HepG2 (cell line): ENCODE results near the gene SPECC1L. TPM values are rescaled to one million over a fixed set of nuclear protein-coding genes. Genes with fewer than 3 reads are reported as not detected.

Experiments used
- ATAC-seq: fragments of 200-7000 bp; cut with Tn5 transposase; 3 replicates; pipeline ENCODE4 v1.9.1; 2020; ENCODE audit warnings: mild to moderate bottlenecking, moderate library complexity
- BruUV-seq: library from RNA; stranded (reverse); fragments of 400-500 nt; replicated peaks from 2 replicates; lab custom pipeline; 2021; lab: Mats Ljungman, UMichigan
- CTCF ChIA-PET: fragments of 300-600 bp; formaldehyde crosslinking; extraction: SDS; loops from one replicate; lab custom pipeline; 2021; ENCODE audit warnings: low total read pairs, inconsistent platforms, low intra/inter-chr PET ratio; lab: Yijun Ruan, JAX
- POLR2A ChIA-PET: fragments of 350-600 bp; sonication (Branson Sonifier 250); formaldehyde crosslinking; loops from one replicate; lab custom pipeline; 2020; ENCODE audit warnings: antibody characterized with exemption, inconsistent platforms; lab: Yijun Ruan, JAX
- DNase-seq: peaks from one replicate; pipeline ENCODE4 v3.0.0-alpha.2; 2015; ENCODE audit warnings: low spot score
- FAIRE-seq: peaks from 3 replicates; lab custom pipeline; 2011; peaks lifted over from hg19 to GRCh38; lab: Jason Lieb, UNC
- H2AFZ ChIP-seq: one replicate; pipeline ENCODE4 v1.6.1; 2011; ENCODE audit warnings: low read length, inconsistent platforms
- H3K27ac ChIP-seq: fragments of 300-600 bp; 3 replicates; pipeline ENCODE4 v1.8.0; 2011; ENCODE audit warnings: mixed run types, mild to moderate bottlenecking, mixed read lengths, low read length, inconsistent platforms; ENCODE audit not compliant: insufficient read depth; ENCODE audit errors: extremely low read length
- H3K27me3 ChIP-seq, 2 experiments: fragments of 200-600 bp in 1 of 2; 2 replicates in 1 of 2; 3 replicates in 1 of 2; pipeline versions ENCODE4 v1.6.0 to v1.8.0; 2011; ENCODE audit warnings: low read length in 2 of 2, mild to moderate bottlenecking in 2 of 2, moderate library complexity in 2 of 2, inconsistent platforms in 1 of 2; ENCODE audit not compliant: insufficient read depth in 2 of 2, control insufficient read depth in 1 of 2
- H3K36me3 ChIP-seq, 2 experiments: fragments of 200-600 bp in 1 of 2; replicated peaks in 1 of 2; 2 replicates in 1 of 2; 3 replicates in 1 of 2; pipeline versions ENCODE4 v1.5.1 to v1.8.0; 2011; ENCODE audit warnings: low read length in 2 of 2, inconsistent platforms in 1 of 2; ENCODE audit not compliant: insufficient read depth in 2 of 2, control insufficient read depth in 1 of 2
- H3K4me1 ChIP-seq: 2 replicates; pipeline ENCODE4 v1.5.1; 2012; ENCODE audit warnings: low read length, inconsistent platforms; ENCODE audit not compliant: insufficient read depth
- H3K4me2 ChIP-seq: 2 replicates; pipeline ENCODE4 v1.6.0; 2011; ENCODE audit warnings: low read depth, low read length, inconsistent platforms
- H3K4me3 ChIP-seq, 3 experiments: fragments of 200-600 bp in 1 of 3; sonication (generic), shearing (Covaris generic) in 1 of 3; replicated peaks in 1 of 3; 2 replicates each; pipeline ENCODE4 v1.5.1; 2011 to 2016; ENCODE audit warnings: low read length in 3 of 3, inconsistent platforms in 2 of 3, low read depth in 2 of 3, mild to moderate bottlenecking in 2 of 3, control low read depth in 1 of 3, mixed read lengths in 1 of 3; ENCODE audit not compliant: insufficient read depth in 1 of 3
- H3K79me2 ChIP-seq: one replicate; pipeline ENCODE4 v1.6.1; 2011; ENCODE audit warnings: low read length, inconsistent platforms; ENCODE audit not compliant: insufficient read depth
- H3K9ac ChIP-seq: 2 replicates; pipeline ENCODE4 v1.6.0; 2011; ENCODE audit warnings: mild to moderate bottlenecking, low read depth, low read length, inconsistent platforms; ENCODE audit not compliant: insufficient read depth
- H3K9me3 ChIP-seq: 2 replicates; pipeline ENCODE4 v1.5.1; 2012; ENCODE audit warnings: mild to moderate bottlenecking, low read length
- H4K20me1 ChIP-seq: 2 replicates; pipeline ENCODE4 v1.6.0; 2011; ENCODE audit warnings: inconsistent platforms, mild to moderate bottlenecking, low read length, moderate library complexity; ENCODE audit not compliant: insufficient read depth
- KDM4B ChIP-seq: sonication (generic); formaldehyde crosslinking; IDR thresholded peaks from 2 replicates; pipeline ENCODE4 v1.4.0; 2020; ENCODE audit warnings: missing genetic modification reagents
- RBM22 ChIP-seq: fragments of 200-400 bp; formaldehyde crosslinking; optimal IDR thresholded peaks from 2 replicates; pipeline ENCODE3; 2017; ENCODE audit warnings: mild to moderate bottlenecking, low read length, moderate library complexity
- SIX1 ChIP-seq: sonication (generic); formaldehyde crosslinking; IDR thresholded peaks from 2 replicates; pipeline ENCODE4 v1.4.0; 2020; ENCODE audit warnings: missing genetic modification reagents, borderline replicate concordance
- WGBS: methylation state at CpG from one replicate; pipeline ENCODE4 v1.1.6; 2017; ENCODE audit warnings: low lambda C conversion rate; 5-methylcytosine and 5-hydroxymethylcytosine counted together
- in situ Hi-C: cut with HindIII; loops from 2 replicates; pipeline ENCODE4 v1.10.0; 2017; ENCODE audit warnings: low pct_unique_long_range_greater_than_20kb; ENCODE audit not compliant: extremely low pct_ligation_motif_present
- intact Hi-C: fragments of 100-400 bp; cut with micrococcal nuclease; formaldehyde crosslinking; loops from one replicate; pipeline ENCODE4 v1.10.0; 2022; ENCODE audit not compliant: unreplicated experiment
- polyA plus RNA-seq, 8 experiments: library from polyadenylated mRNA; depleted of rRNA in 3 of 8; stranded (reverse) in 7 of 8; unstranded in 1 of 8; fragments of >200 nt; fragmentation: Illumina TruSeq in 4 of 8; extraction: Trizol in 4 of 8; gene quantifications; 2 replicates each; pipeline versions ENCODE4 v1.2.1 to v1.2.3, GENCODE V29; 2011 to 2016; ENCODE audit warnings: low read depth in 4 of 8, missing spikeins in 1 of 8, mixed read lengths in 1 of 8; ENCODE audit not compliant: insufficient read depth in 1 of 8
- total RNA-seq, 5 experiments: library from RNA; depleted of rRNA; stranded (reverse); fragments of >200 nt; fragmentation: Illumina TruSeq; extraction: Trizol; gene quantifications; 2 replicates each; pipeline ENCODE4 v1.2.3, GENCODE V29; 2016; ENCODE audit warnings: low read depth in 1 of 5
- TF ChIP-seq, protein P1 (sequence below): sonication (generic); formaldehyde crosslinking; IDR thresholded peaks from 2 replicates; pipeline ENCODE4 v1.4.0; 2020; ENCODE audit warnings: mild to moderate bottlenecking, missing genetic modification reagents

SPECC1L gene
- total and polyA plus RNA-seq, 2 of the 13 experiments (the other 11 are each of a cell fraction or from before 2014, with no cell fraction given) = 14.1 to 30.3 TPM

DNA sequence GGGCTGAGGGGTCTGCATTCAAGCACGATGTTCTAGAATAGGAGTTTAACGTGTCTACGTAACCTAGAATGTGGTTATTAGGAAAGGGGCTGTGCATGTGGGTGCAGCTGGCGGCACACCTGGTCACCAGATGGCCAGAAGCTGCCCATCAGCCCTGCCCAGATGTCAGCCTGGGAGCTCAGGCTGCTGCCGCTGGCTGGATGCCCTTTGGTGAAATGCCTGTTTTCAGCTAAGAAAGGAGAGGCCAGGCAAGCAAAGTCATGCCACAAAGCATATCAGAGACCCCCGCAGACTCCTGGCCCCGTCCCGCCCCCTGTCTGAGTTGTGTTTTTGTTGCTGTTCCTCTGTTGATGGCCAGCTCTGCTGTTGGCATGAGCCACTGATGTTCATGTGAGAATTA lies 145.5 kb downstream of the SPECC1L start:
- Histone ChIP-seq H4K20me1 (no peaks in the 10 kb centered on the region), H3K4me2 (no peak overlapping the region), H3K27me3 (no peaks in the 10 kb centered on the region), H3K79me2 (no peaks in the 10 kb centered on the region), H3K27ac (no peak overlapping the region), H3K9me3 (no peaks in the 10 kb centered on the region), H3K4me1 (peaks cover 19% of the 10 kb centered on the region)
- TSS peak; percentile 27 for BruUV-seq
- WGBS = 97% methylated on average over 5 of the region's 8 CpGs
- ChIA-PET CTCF (no interaction called here), POLR2A (no interaction called here)
- no peak for DNase-seq
- TF ChIP-seq SIX1 = no peak
- peak; percentile 4 for TF ChIP-seq RBM22
- TF ChIP-seq, protein P1, sequence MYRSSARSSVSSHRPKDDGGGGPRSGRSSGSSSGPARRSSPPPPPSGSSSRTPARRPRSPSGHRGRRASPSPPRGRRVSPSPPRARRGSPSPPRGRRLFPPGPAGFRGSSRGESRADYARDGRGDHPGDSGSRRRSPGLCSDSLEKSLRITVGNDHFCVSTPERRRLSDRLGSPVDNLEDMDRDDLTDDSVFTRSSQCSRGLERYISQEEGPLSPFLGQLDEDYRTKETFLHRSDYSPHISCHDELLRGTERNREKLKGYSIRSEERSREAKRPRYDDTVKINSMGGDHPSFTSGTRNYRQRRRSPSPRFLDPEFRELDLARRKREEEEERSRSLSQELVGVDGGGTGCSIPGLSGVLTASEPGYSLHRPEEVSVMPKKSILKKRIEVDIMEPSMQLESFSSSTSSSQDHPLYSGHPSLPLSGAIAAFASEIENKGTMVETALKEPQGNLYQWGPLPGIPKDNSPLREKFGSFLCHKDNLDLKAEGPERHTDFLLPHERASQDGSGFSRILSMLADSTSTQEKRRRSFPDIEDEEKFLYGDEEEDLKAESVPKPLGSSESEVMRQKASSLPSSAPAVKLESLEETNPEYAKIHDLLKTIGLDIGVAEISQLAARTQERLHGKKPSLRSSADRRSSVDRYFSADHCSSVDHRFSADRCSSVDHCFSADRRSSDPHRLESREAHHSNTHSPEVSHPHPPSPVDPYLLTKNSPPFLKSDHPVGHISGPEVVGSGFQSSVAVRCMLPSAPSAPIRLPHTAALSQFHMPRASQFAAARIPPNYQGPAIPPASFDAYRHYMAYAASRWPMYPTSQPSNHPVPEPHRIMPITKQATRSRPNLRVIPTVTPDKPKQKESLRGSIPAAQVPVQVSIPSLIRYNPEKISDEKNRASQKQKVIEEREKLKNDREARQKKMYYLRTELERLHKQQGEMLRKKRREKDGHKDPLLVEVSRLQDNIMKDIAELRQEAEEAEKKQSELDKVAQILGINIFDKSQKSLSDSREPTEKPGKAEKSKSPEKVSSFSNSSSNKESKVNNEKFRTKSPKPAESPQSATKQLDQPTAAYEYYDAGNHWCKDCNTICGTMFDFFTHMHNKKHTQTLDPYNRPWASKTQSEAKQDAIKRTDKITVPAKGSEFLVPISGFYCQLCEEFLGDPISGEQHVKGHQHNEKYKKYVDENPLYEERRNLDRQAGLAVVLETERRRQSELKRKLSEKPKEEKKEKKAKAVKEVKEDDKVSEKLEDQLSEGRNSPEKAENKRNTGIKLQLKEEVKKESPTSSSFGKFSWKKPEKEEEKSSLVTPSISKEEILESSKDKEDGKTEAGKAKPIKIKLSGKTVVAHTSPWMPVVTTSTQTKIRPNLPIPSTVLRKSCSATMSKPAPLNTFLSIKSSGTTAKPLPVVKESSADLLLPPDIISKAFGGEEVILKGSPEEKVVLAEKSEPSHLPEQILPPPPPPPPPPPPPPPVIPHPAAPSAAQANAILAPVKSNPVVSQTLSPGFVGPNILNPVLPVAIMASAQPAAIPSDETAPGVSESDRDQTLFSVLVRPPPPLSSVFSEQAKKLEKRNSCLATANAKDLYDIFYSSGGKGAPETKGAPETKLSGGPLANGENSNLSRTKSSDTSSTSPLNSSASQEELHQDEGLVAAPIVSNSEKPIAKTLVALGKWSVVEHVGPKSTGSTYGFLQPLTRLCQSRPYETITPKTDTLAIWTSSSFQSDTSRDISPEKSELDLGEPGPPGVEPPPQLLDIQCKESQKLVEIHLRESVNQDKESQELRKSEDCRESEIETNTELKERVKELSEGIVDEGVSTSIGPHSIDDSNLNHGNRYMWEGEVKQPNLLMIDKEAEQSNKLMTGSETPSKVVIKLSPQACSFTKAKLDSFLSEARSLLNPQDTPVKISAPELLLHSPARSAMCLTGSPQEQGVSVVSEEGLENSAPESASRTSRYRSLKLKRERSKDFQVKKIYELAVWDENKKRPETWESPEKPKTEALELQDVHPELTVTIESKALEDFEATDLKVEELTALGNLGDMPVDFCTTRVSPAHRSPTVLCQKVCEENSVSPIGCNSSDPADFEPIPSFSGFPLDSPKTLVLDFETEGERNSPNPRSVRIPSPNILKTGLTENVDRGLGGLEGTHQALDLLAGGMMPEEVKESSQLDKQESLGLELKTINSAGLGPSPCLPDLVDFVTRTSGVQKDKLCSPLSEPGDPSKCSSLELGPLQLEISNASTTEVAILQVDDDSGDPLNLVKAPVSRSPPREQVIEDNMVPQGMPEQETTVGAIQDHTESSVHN = no peak
- no peak for TF ChIP-seq KDM4B (CRISPR knock-in tag)
- TF ChIP-seq, all 625 proteins: peak for 1
- no peak overlapping the region for H2AFZ ChIP-seq
- peaks cover 11 to 50% of the 10 kb centered on the region in 2 experiments for H3K36me3 ChIP-seq
- in situ Hi-C loops (no loop called here), intact Hi-C loops (no loop called here)
- H3K4me3 ChIP-seq = no peak overlapping the region
- ATAC-seq (no peak), FAIRE-seq (no peak)
- no peak overlapping the region for H3K9ac ChIP-seq
